GM13977 (cell line): ENCODE data around the gene ALDOA.

Experiments used
- DNase-seq: peaks from one replicate; pipeline ENCODE4 v3.0.0; 2012; ENCODE audit warnings: low spot score
- CTCF ChIP-seq: IDR thresholded peaks from 2 replicates; pipeline ENCODE4 v1.5.1; 2012; ENCODE audit warnings: mild to moderate bottlenecking, control low read depth; ENCODE audit not compliant: insufficient read depth; ENCODE audit errors: extremely low read depth, missing control alignments
- in situ Hi-C: fragments of 300-500 bp; cut with MboI; formaldehyde crosslinking; loops from one replicate; pipeline ENCODE4 v1.12.0; 2022; ENCODE audit warnings: low sequenced_read_pairs, low pct_unique_long_range_greater_than_20kb, mixed read lengths, inconsistent platforms; ENCODE audit not compliant: unreplicated experiment

Gene ALDOA

GRCh38 chr16:30041841-30042240 is 23.7 kb upstream of the ALDOA start:
- DNase-seq, result no peak
- in situ Hi-C loops, result no loop called here

GRCh38 chr16:30046178-30046577 is 19.4 kb upstream of the ALDOA start:
- in situ Hi-C loops, result no loop called here
- no peak for DNase-seq
- TF ChIP-seq CTCF, result no peak

More at GRCh38 chr16:30041841-30042240, 23.7 kb upstream of the ALDOA start:
- peak; percentile 2 for TF ChIP-seq CTCF

- DNase-seq, result no peak
- in situ Hi-C loops, result no loop called here
- no peak for TF ChIP-seq CTCF
Measured at GRCh38 chr16:30046588-30046987, 19.0 kb upstream of the ALDOA start.

- TF ChIP-seq CTCF, result no peak
- in situ Hi-C loops, result no loop called here
- no peak for DNase-seq
Measured at GRCh38 chr16:30049871-30050270, 15.7 kb upstream of the ALDOA start.

- TF ChIP-seq CTCF, result no peak
- in situ Hi-C loops, result no loop called here
- no peak for DNase-seq
Measured at GRCh38 chr16:30051518-30051917, 14.0 kb upstream of the ALDOA start.

- in situ Hi-C loops, result no loop called here
- no peak for TF ChIP-seq CTCF
- peak; percentile 95 for DNase-seq
Measured at GRCh38 chr16:30052671-30053372, 12.7 kb upstream of the ALDOA start.
